IMR-90 (cell line): ENCODE results near the gene TAGLN. TPM values are rescaled to one million over a fixed set of nuclear protein-coding genes. Genes with fewer than 3 reads are reported as not detected.

Experiments used
- ATAC-seq: fragments of 200-7000 bp; cut with Tn5 transposase; 2 replicates; pipeline ENCODE4 v1.9.1; 2020; ENCODE audit warnings: low read depth, mild to moderate bottlenecking, moderate library complexity
- BruUV-seq: library from RNA; stranded (reverse); fragments of 400-500 nt; replicated peaks from 2 replicates; lab custom pipeline; 2021; lab: Mats Ljungman, UMichigan
- CTCF ChIA-PET: fragments of 300-600 bp; formaldehyde crosslinking; extraction: SDS; loops from one replicate; lab custom pipeline; 2021; ENCODE audit warnings: antibody characterized with exemption; lab: Yijun Ruan, JAX
- POLR2A ChIA-PET: fragments of 300-600 bp; sonication (Branson Sonifier 250); formaldehyde crosslinking; loops from one replicate; lab custom pipeline; 2022; ENCODE audit warnings: antibody characterized with exemption; ENCODE audit not compliant: unreplicated experiment; lab: Charles Lee
- DNase-seq: peaks from one replicate; pipeline ENCODE4 v3.0.0; 2013
- H2AFZ ChIP-seq: replicated peaks from 2 replicates; pipeline ENCODE3; 2013; ENCODE audit warnings: low read length, mild to moderate bottlenecking; ENCODE audit not compliant: poor library complexity
- H2AK5ac ChIP-seq: 2 replicates; pipeline ENCODE4 v1.6.1; 2013; ENCODE audit warnings: low read depth, low read length, inconsistent platforms
- H2AK9ac ChIP-seq: replicated peaks from 2 replicates; pipeline ENCODE3; 2013; ENCODE audit warnings: mild to moderate bottlenecking, low read depth, low read length, moderate library complexity; ENCODE audit not compliant: poor library complexity
- H2BK120ac ChIP-seq: 2 replicates; pipeline ENCODE4 v1.6.1; 2013; ENCODE audit warnings: low read depth, low read length, inconsistent platforms
- H2BK15ac ChIP-seq: 3 replicates; pipeline ENCODE4 v1.6.1; 2013; ENCODE audit warnings: low read depth, low read length, inconsistent platforms
- H2BK20ac ChIP-seq: 2 replicates; pipeline ENCODE4 v1.6.1; 2013; ENCODE audit warnings: low read depth, mild to moderate bottlenecking, inconsistent platforms, low read length, moderate library complexity
- H2BK5ac ChIP-seq: 2 replicates; pipeline ENCODE4 v1.6.1; 2013; ENCODE audit warnings: mild to moderate bottlenecking, low read depth, low read length, inconsistent platforms; ENCODE audit not compliant: poor library complexity, severe bottlenecking
- H3K14ac ChIP-seq: replicated peaks from 2 replicates; pipeline ENCODE4 v1.6.1; 2013; ENCODE audit warnings: low read depth, low read length, inconsistent platforms
- H3K18ac ChIP-seq: 2 replicates; pipeline ENCODE4 v1.6.1; 2013; ENCODE audit warnings: low read depth, low read length, control low read depth
- H3K23ac ChIP-seq: 2 replicates; pipeline ENCODE4 v1.6.1; 2013; ENCODE audit warnings: low read depth, low read length, inconsistent platforms
- H3K27ac ChIP-seq: 2 replicates; pipeline ENCODE4 v1.5.1; 2013; ENCODE audit warnings: mild to moderate bottlenecking, control low read depth, low read length; ENCODE audit not compliant: insufficient read depth
- H3K27me3 ChIP-seq: 2 replicates; pipeline ENCODE4 v1.6.1; 2013; ENCODE audit warnings: low read length; ENCODE audit not compliant: control insufficient read depth, insufficient read depth
- H3K36me3 ChIP-seq: 2 replicates; pipeline ENCODE4 v1.6.1; 2013; ENCODE audit warnings: low read length, mixed read lengths; ENCODE audit not compliant: control insufficient read depth, insufficient read depth
- H3K4ac ChIP-seq: 2 replicates; pipeline ENCODE4 v1.6.1; 2013; ENCODE audit warnings: low read depth, low read length, inconsistent platforms
- H3K4me1 ChIP-seq: 2 replicates; pipeline ENCODE4 v1.6.1; 2013; ENCODE audit warnings: low read length, mixed read lengths; ENCODE audit not compliant: control insufficient read depth, insufficient read depth
- H3K4me2 ChIP-seq: 2 replicates; pipeline ENCODE4 v1.6.1; 2013; ENCODE audit warnings: low read depth, mild to moderate bottlenecking, control low read depth, low read length, moderate library complexity
- H3K4me3 ChIP-seq: 2 replicates; pipeline ENCODE4 v1.5.1; 2013; ENCODE audit warnings: low read depth, mild to moderate bottlenecking, control low read depth, low read length, moderate library complexity; ENCODE audit not compliant: insufficient read depth
- H3K56ac ChIP-seq: 2 replicates; pipeline ENCODE4 v1.6.1; 2013; ENCODE audit warnings: low read length, inconsistent platforms; ENCODE audit not compliant: insufficient read depth; ENCODE audit errors: extremely low read depth
- H3K79me1 ChIP-seq, 2 experiments: 2 replicates each; pipeline ENCODE4 v1.6.1; 2013; ENCODE audit warnings: low read length in 2 of 2, inconsistent platforms in 1 of 2, low read depth in 1 of 2
- H3K9ac ChIP-seq: 2 replicates; pipeline ENCODE4 v1.6.1; 2013; ENCODE audit warnings: low read depth, low read length, control low read depth
- H3K9me1 ChIP-seq: 2 replicates; pipeline ENCODE4 v1.6.1; 2013; ENCODE audit warnings: low read length, inconsistent platforms; ENCODE audit not compliant: insufficient read depth
- H3K9me3 ChIP-seq: 2 replicates; pipeline ENCODE4 v1.6.1; 2013; ENCODE audit warnings: low read length; ENCODE audit not compliant: control insufficient read depth, insufficient read depth
- H4K20me1 ChIP-seq: 2 replicates; pipeline ENCODE4 v1.6.1; 2013; ENCODE audit warnings: low read length, inconsistent platforms; ENCODE audit not compliant: insufficient read depth
- H4K5ac ChIP-seq: 2 replicates; pipeline ENCODE4 v1.6.1; 2013; ENCODE audit warnings: mild to moderate bottlenecking, low read depth, low read length, control low read depth
- H4K8ac ChIP-seq, 2 experiments: 2 replicates each; pipeline ENCODE4 v1.6.1; 2013; ENCODE audit warnings: low read depth in 2 of 2, low read length in 2 of 2, control low read depth in 1 of 2, inconsistent platforms in 1 of 2
- H4K91ac ChIP-seq: 2 replicates; pipeline ENCODE4 v1.6.1; 2013; ENCODE audit warnings: low read depth, low read length, inconsistent platforms; ENCODE audit not compliant: insufficient read depth
- BHLHE40 ChIP-seq: fragments of 150-350 bp; IDR thresholded peaks from 2 replicates; pipeline ENCODE4 v1.6.1; 2016; ENCODE audit warnings: mild to moderate bottlenecking, low read depth, low read length
- CEBPB ChIP-seq: IDR thresholded peaks from 2 replicates; pipeline ENCODE4 v1.6.1; 2012; ENCODE audit warnings: low read depth, low read length, improper control_type of control experiment
- CHD1 ChIP-seq: IDR thresholded peaks from 2 replicates; pipeline ENCODE4 v1.6.1; 2012; ENCODE audit warnings: low read depth, low read length, improper control_type of control experiment
- FOS ChIP-seq: fragments of 150-350 bp; IDR thresholded peaks from 2 replicates; pipeline ENCODE4 v1.6.1; 2016; ENCODE audit warnings: low read depth, low read length
- MAFK ChIP-seq: IDR thresholded peaks from 2 replicates; pipeline ENCODE4 v1.6.1; 2012; ENCODE audit warnings: low read depth, low read length, improper control_type of control experiment
- MAZ ChIP-seq: IDR thresholded peaks from 2 replicates; pipeline ENCODE4 v1.6.1; 2012; ENCODE audit warnings: low read depth, mild to moderate bottlenecking, low read length, improper control_type of control experiment, moderate library complexity, borderline replicate concordance
- NFE2L2 ChIP-seq: fragments of 150-350 bp; IDR thresholded peaks from 2 replicates; pipeline ENCODE4 v1.6.1; 2016; ENCODE audit warnings: low read depth, mild to moderate bottlenecking, low read length
- POLR2A ChIP-seq: IDR thresholded peaks from 2 replicates; pipeline ENCODE4 v1.6.1; 2012; ENCODE audit warnings: mild to moderate bottlenecking, low read depth, low read length
- RAD21 ChIP-seq: IDR thresholded peaks from 2 replicates; pipeline ENCODE4 v1.6.1; 2012; ENCODE audit warnings: low read length, improper control_type of control experiment
- RCOR1 ChIP-seq: IDR thresholded peaks from 2 replicates; pipeline ENCODE4 v1.6.1; 2012; ENCODE audit warnings: mild to moderate bottlenecking, low read length, improper control_type of control experiment; ENCODE audit not compliant: insufficient replicate concordance
- RFX5 ChIP-seq: IDR thresholded peaks from 2 replicates; pipeline ENCODE4 v1.8.0; 2012; ENCODE audit warnings: low read depth, mild to moderate bottlenecking, low read length, moderate library complexity
- SMC3 ChIP-seq: fragments of 150-350 bp; IDR thresholded peaks from 2 replicates; pipeline ENCODE4 v1.6.1; 2016; ENCODE audit warnings: low read depth, mild to moderate bottlenecking, antibody characterized with exemption, low read length, moderate library complexity
- WGBS, 2 experiments: methylation state at CpG; one replicate each; pipeline versions ENCODE4 v1.1.5 to v1.1.7; 2013; ENCODE audit warnings: missing lambda C conversion rate in 2 of 2; ENCODE audit not compliant: insufficient read length in 1 of 2; ENCODE audit errors: extremely low coverage in 2 of 2; 5-methylcytosine and 5-hydroxymethylcytosine counted together
- dilution Hi-C: fragments of 300-500 bp; cut with HindIII; formaldehyde crosslinking; loops from one replicate; pipeline ENCODE4 v1.14.3; 2018; ENCODE audit warnings: low sequenced_read_pairs; ENCODE audit not compliant: unreplicated experiment
- in situ Hi-C: fragments of 300-500 bp; cut with MboI; formaldehyde crosslinking; loops from 3 replicates; pipeline ENCODE4 v1.14.3; 2019; ENCODE audit warnings: low sequenced_read_pairs, inconsistent platforms, mixed read lengths
- intact Hi-C: fragments of 100-400 bp; cut with micrococcal nuclease; formaldehyde crosslinking; loops from 2 replicates; pipeline ENCODE4 v1.10.0; 2022
- polyA plus RNA-seq, 3 experiments: library from polyadenylated mRNA; depleted of rRNA; stranded (reverse); fragments of >200 nt; gene quantifications; 2 replicates each; pipeline ENCODE4 v1.2.3, GENCODE V29; 2012; ENCODE audit warnings: low replicate concordance in 1 of 3
- total RNA-seq: library from RNA; depleted of rRNA; stranded (reverse); fragments of >200 nt; gene quantifications from 2 replicates; pipeline ENCODE4 v1.2.3, GENCODE V29; 2012
- TF ChIP-seq, protein P1 (sequence below): fragments of 150-350 bp; IDR thresholded peaks from 2 replicates; pipeline ENCODE4 v1.6.1; 2017; ENCODE audit warnings: mild to moderate bottlenecking, antibody characterized with exemption, low read length, low read depth
- TF ChIP-seq, protein P2 (sequence below): conservative IDR thresholded peaks from 2 replicates; pipeline ENCODE4 v1.5.1; 2012; ENCODE audit warnings: mild to moderate bottlenecking, low read depth, low read length, improper control_type of control experiment
- TF ChIP-seq, protein P3 (sequence below): fragments of 150-350 bp; IDR thresholded peaks from 2 replicates; pipeline ENCODE4 v1.6.1; 2016; ENCODE audit warnings: low read depth, mild to moderate bottlenecking, low read length, moderate library complexity, borderline replicate concordance

TAGLN gene
- total and polyA plus RNA-seq, 2 of the 4 experiments (the other 2 are of a cell fraction), result 2,558 to 3,760 TPM

DNA sequence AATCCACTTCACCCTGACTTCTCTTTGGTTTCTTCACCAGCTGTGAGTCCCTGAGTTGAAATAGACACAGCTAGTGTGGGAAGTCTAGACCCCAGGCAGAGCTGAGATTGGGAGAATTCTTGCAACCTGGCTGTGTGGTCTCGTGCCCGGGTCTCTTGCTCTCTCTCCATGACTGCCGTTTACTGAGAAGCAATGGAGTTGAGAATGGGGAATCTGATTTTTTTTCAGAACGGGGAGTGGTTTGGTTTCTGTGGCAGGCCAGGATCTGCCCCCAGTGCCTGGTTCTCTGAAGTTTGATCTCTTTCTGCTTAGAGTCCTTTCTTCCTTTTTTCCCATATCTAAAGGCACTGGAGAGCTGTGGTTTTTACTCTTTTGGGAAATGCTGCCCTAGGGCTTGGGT lies 19.1 kb upstream of the TAGLN start:
- Histone ChIP-seq H2BK5ac (peak overlapping the region; percentile 71), H4K91ac (peak overlapping the region; percentile 69), H2AK9ac (peak overlapping the region; percentile 78), H3K4me3 (peak overlapping the region; percentile 87), H3K4ac (peak overlapping the region; percentile 89), H4K8ac (peak overlapping the region; percentile 64 to 69), H3K27ac (peak overlapping the region; percentile 93; the same call in 1 of the 2 replicates), H3K14ac (peak overlapping the region; percentile 87; the same call in 1 of the 2 replicates), H2AFZ (peak overlapping the region; percentile 49), H2BK120ac (peak overlapping the region; percentile 15; the same call in 1 of the 2 replicates), H3K36me3 (peaks cover 16% of the 10 kb centered on the region), H3K9ac (peak overlapping the region; percentile 91), H3K4me2 (peak overlapping the region; percentile 86), H4K5ac (peak overlapping the region; percentile 19; the same call in 1 of the 2 replicates), H3K23ac (peak overlapping the region; percentile 93), H3K27me3 (no peaks in the 10 kb centered on the region), H3K79me1 (peaks cover 21 to 38% of the 10 kb centered on the region in 2 experiments), H2AK5ac (peak overlapping the region; percentile 74; the same call in 1 of the 2 replicates), H2BK20ac (peak overlapping the region; percentile 23; the same call in 1 of the 2 replicates), H3K9me3 (no peaks in the 10 kb centered on the region), H3K4me1 (peaks cover 13% of the 10 kb centered on the region), H3K9me1 (peaks cover 9% of the 10 kb centered on the region), H4K20me1 (no peaks in the 10 kb centered on the region; the same call in none of the 2 replicates), H3K56ac (peak overlapping the region; percentile 36; the same call in 1 of the 2 replicates), H2BK15ac (0 out of 3 replicates have a peak overlapping the region, but pooled peaks have one; percentile 34), H3K18ac (no peak overlapping the region)
- intact Hi-C loops, result no loop called here
- BruUV-seq, result no TSS peak
- DNase-seq (no peak), ATAC-seq (no peak)
- 51% methylated on average over 3 of the region's 4 CpGs; no CpG with 5 or more reads in 1 of the 2 experiments for WGBS, 2 experiments
- in situ Hi-C loops, result no loop called here
- dilution Hi-C loops, result no loop called here
- ChIA-PET CTCF (interaction anchor here (1.1 to 1.4 kb wide), 4 partner anchors 10 to 32 kb away, joined by 3 to 6 read pairs (median 5); no protein-coding TSS in a partner anchor), POLR2A (interaction anchor here (0.6 to 1.1 kb wide), 3 partner anchors 14 to 24 kb away, joined by 3 to 5 read pairs (median 4); no protein-coding TSS in a partner anchor)
- TF ChIP-seq RCOR1, result no peak
- TF ChIP-seq BHLHE40, result no peak
- TF ChIP-seq POLR2A, result no peak
- TF ChIP-seq, protein P1, sequence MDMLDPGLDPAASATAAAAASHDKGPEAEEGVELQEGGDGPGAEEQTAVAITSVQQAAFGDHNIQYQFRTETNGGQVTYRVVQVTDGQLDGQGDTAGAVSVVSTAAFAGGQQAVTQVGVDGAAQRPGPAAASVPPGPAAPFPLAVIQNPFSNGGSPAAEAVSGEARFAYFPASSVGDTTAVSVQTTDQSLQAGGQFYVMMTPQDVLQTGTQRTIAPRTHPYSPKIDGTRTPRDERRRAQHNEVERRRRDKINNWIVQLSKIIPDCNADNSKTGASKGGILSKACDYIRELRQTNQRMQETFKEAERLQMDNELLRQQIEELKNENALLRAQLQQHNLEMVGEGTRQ, result no peak
- TF ChIP-seq, protein P2, sequence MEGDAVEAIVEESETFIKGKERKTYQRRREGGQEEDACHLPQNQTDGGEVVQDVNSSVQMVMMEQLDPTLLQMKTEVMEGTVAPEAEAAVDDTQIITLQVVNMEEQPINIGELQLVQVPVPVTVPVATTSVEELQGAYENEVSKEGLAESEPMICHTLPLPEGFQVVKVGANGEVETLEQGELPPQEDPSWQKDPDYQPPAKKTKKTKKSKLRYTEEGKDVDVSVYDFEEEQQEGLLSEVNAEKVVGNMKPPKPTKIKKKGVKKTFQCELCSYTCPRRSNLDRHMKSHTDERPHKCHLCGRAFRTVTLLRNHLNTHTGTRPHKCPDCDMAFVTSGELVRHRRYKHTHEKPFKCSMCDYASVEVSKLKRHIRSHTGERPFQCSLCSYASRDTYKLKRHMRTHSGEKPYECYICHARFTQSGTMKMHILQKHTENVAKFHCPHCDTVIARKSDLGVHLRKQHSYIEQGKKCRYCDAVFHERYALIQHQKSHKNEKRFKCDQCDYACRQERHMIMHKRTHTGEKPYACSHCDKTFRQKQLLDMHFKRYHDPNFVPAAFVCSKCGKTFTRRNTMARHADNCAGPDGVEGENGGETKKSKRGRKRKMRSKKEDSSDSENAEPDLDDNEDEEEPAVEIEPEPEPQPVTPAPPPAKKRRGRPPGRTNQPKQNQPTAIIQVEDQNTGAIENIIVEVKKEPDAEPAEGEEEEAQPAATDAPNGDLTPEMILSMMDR, result no peak
- TF ChIP-seq CEBPB, result no peak
- TF ChIP-seq MAFK, result no peak
- no peak for TF ChIP-seq RAD21
- no peak for TF ChIP-seq NFE2L2
- no peak for TF ChIP-seq RFX5
- TF ChIP-seq FOS, result no peak
- TF ChIP-seq CHD1, result no peak
- TF ChIP-seq, protein P3, sequence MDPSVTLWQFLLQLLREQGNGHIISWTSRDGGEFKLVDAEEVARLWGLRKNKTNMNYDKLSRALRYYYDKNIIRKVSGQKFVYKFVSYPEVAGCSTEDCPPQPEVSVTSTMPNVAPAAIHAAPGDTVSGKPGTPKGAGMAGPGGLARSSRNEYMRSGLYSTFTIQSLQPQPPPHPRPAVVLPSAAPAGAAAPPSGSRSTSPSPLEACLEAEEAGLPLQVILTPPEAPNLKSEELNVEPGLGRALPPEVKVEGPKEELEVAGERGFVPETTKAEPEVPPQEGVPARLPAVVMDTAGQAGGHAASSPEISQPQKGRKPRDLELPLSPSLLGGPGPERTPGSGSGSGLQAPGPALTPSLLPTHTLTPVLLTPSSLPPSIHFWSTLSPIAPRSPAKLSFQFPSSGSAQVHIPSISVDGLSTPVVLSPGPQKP, result no peak
- no peak for TF ChIP-seq SMC3
- no peak for TF ChIP-seq MAZ
